ENCODE measurements around the gene CDH4. TPM values are rescaled to one million over a fixed set of nuclear protein-coding genes. Genes with fewer than 3 reads are reported as not detected.

The CDH4 gene
- polyA plus RNA-seq, 1 donor, result 1.2 TPM

DNA sequence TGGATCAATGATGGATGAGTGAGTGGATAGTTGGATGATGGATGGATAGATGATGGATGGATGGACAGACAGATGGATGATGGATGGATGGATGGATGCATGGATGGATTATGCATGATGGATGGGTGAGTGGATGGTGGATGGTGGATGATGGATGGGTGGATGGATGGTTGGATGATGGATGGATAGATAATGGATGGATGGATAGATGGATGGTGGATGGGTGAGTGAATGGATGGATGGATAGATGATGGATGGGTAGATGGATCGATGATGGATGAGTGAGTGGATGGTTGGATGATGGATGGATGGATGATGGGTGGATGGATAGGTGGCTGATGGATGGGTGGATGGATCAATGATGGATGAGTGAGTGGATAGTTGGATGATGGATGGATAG, 637.6 kb downstream of the CDH4 start:
- no peak for DNase-seq (ENCODE audit: low read depth)

DNA sequence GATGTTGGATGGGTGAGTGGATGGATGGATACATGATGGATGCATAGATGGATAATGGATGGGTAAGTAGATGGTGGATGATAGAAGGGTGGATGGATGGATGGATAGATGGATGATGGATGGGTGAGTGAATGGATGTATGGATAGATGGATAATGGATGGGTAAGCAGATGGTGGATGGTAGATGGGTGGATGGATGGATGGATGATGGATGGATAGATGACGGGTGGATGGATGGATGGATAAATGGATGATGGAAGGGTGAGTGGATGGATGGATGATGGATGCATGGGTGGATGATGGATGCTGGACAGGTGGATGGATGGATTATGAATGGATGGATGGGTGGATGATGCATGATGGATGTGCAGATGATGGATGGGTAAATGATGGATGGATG, 638.1 kb downstream of the CDH4 start:
- DNase-seq (ENCODE audit: low read depth), result no peak

DNA sequence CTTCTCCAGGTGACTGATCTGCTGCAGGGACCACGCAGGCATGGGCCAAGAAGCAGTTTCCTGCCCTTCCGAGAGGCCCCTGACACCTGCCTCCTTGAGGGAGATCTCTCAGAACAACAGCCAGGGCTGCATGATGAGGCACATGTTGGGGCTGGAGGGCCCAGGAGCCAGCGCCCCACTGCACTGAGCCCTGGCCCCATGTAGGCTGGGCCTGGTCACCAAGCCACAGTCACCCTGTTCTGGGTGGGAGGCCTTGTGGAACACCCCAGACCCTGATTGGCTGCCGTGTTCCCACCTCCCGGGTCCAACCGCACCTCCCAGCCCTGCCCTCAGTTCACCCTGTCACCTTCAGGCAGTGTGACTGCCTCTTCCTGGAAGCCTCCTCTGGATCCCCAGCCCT, 639.4 kb downstream of the CDH4 start:
- DNase-seq (ENCODE audit: low read depth), result no peak

DNA sequence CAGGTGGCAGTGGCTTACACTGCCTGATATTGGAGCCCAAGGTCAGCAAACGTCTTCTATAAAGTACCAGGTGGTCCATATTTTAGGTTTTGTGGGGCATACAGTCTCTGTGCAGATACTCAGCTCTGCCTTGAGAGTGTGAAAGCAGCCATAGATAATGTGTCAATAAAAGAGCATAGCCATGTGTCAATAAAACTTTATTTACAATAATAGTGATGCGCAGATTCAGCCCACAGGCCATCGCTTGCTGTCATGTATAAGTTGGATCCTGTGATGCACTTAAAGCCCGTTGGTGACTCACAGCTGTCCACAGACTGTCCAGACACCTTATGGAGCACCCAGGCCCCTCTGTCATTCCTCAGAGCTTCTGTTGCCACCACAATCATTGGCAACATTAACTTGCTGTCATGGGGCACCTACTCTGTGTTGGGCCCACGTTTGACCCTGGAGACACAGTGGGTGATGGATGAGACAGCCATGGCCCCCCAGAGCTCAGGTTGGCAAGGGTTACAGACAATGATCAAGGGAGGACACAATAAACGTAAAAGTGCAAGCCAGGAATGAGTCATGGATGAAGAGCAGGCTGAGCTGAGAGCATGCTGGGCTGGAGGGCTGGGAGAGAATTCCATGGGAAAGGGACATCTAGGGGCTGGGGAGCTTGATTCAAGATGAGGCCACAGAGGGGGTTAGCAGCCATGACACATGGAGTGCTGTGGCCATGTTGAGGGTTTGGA, 640.0 kb downstream of the CDH4 start:
- no peak for DNase-seq (ENCODE audit: low read depth)

DNA sequence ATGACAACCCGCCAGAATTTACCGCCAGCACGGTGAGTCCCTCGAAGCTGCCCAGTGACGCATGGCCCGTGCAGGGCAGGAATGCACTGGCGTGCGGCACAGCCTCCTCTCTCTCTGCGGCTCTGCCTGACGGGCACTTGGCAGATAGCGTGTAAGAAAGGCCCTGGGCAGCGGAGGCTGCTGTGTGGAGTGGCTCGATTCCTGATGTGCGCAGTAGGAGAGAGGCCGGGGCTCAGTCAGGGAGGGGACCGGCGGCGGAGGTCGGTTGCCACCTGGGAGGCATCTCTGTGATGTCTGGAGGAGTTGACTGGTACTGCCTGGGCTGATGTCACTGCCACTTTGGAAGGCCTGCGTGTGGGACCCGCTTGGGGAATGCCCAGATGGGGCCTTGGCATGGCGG, 643.0 kb downstream of the CDH4 start:
- no peak for DNase-seq (ENCODE audit: low read depth)

DNA sequence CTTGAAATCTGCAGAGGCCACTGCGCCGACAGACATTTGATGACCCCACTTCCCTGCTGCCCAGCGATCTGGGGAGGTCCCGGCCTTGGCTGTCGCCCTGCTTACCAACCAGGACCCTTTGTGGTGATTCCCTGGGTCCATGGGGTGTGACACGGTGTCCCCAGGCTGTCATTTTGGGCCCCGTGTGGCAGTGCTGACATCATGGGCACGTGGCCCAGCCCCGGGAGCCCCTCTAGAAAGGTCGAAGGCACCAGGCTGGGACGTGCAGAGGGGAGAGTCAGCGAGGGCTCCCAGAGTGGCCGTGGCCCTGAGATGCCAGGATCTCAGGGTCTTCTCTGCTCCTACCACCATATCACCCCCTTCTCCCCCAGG, 643.6 kb downstream of the CDH4 start:
- no peak for DNase-seq (ENCODE audit: low read depth)

DNA sequence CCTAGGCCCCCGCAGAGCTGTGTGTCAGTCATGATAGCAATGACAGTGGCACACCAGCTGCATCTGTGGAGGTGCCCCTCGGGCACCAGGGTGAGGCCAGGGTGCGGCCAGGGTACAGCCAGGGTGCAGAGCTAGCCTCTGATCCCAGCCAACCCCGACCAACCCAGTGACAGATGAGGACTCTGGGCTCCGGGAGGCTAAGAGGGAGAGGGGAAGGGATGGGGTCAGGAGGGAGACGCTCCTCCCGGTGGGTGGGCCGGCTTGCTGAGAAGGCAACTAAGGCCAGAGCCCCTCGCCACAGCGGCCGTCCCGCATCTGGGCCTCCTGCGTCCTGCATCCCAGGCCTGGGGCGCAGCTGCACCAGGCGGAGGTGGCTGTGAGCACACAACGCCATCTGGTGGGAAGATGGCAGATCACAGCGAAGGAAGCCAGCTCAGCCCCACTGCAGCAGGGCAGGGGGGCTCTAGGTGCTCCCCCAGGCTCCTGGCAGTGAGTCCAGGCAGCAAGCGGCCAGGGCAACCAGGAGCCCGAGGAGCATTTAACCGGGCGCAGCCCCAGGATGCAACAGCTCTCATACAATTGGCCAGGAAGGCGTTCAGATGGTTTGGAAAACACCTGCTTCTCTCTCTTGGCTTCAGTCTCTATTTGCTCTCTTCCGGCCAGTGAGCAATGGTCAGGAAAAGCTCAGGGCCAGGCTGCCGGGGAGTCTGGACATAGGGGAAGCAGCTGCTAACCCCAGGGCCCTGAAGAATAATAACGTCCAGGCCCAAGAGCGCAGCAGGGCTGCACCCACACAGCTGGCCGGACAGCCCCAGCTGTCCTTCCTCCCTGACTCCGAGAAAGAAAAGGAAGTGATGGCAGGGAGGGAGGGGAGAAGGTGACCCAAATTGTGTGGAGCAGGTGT, 644.2 kb downstream of the CDH4 start:
- peak; percentile 28 for DNase-seq (ENCODE audit: low read depth)

DNA sequence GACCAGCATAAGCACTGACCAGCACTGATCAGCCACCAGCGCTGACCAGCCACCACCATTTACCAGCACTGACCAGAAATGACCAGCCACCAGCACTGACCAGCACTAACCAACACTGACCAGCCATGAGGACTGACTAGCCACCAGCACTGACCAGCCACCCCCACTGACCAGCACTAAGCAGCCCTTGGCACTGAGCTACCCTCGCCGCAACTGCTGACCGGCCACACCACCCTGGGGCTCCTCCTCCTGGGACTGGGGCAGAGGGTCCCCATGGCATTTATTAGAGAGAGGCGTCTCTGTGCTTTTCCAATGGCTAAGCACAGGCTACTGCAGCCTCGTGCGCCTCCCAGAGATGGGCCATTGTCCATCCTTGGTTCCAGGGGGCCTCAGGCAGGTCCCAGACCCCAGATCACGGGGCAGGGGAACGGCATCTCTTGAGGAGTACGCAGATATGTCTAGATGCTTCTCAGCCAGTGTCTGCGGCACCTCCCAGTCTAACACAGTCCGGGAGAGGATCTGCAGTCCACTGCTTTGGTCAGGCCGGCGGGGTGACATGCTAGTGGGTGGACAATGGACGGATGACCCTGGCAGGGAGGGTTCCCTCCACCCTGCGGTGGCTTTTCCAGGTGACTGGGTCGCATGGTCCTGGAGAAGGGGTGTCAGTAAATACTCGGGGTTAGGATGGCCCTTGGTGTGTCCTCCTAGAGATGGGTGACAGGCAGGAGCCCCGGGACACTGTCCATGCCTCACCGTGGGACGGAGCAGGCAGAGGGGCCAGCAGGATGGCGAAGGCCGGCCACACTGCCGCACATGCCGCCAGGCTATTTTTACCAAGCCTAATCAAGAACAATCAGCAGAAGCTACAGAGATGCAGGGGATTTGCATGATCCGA, 645.6 kb downstream of the CDH4 start:
- DNase-seq (ENCODE audit: low read depth), result no peak

DNA sequence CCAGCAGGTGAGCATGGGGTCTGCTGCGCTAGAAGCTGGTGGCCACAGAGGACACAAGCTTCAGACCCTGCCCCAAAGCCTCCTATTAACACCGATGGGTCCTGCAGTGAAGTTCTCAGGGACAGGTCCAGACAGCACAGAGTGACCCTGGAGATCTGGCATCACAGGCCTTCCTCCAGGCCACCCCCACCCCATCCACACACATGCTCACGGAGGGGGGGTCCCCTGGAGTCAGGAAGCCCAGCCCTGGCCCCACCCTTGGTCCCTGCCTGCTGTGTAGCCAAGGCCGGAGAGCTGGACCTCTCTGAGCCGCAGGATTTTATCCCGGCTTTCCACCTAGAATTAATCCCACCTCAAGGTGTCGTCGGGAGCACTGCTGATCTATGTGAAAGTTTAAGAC, 646.3 kb downstream of the CDH4 start:
- no peak for DNase-seq (ENCODE audit: low read depth)

DNA sequence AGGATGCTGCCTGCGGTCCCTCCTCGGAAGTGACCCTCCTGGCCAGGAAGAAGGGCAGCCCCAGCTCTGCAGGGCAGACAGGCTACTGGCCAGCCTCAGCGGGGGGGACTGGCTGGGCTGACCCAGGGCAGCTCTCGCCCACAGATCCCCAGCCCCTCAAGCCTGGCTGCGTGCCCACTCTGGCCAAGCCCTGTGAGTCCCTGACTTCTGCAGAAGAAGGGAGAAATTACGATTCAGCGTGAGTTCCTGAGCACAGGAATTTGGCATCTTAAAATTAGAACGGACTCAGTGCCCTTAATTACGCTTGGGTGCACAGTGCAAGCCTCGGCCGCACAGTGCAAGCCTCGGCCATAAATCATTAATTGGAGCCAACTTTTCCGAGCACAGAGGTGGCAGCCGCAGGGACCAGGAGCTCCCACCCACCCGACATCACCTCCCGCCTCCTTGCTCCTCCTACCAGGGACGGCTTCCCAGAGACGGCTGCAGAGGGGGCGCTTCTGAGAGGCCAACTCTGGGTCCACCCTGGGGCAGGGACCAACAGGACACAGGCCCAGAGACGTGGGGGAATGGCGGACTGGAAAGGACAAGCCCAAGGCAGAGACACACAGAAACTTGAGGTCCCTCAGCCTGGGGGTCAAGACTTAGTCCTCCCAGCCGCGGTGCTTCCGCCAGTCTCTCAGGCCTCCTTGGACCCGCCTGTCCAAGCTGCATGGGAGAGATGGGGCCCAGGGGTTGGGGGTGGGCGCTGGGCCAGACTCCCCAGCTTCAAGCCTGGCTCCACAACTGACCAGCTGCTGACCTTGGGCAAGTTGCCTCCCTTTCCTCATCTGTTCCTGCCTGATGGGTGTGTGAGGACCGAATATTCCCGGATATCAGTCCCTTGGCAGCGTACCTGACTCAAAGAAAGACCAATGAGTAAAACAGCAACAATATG, 648.2 kb downstream of the CDH4 start:
- DNase-seq (ENCODE audit: low read depth), result no peak

DNA sequence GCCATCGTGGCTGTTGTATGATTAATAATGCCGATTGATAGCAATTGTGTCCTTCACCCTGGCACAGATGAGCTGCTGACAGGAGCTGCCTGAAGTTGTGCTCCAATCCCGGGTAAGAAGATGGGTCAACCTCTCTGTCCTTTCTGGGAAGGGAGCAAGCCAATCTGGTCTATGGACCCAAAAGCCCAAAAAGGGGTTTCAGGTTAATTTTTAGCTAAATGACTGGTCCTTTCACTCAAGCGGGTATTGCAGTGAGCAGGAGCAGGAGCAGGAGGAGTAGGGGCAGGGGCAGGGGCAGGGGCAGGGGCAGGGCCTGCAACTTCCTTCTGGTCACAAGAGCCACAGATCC, 648.9 kb downstream of the CDH4 start:
- DNase-seq (ENCODE audit: low read depth), result no peak

DNA sequence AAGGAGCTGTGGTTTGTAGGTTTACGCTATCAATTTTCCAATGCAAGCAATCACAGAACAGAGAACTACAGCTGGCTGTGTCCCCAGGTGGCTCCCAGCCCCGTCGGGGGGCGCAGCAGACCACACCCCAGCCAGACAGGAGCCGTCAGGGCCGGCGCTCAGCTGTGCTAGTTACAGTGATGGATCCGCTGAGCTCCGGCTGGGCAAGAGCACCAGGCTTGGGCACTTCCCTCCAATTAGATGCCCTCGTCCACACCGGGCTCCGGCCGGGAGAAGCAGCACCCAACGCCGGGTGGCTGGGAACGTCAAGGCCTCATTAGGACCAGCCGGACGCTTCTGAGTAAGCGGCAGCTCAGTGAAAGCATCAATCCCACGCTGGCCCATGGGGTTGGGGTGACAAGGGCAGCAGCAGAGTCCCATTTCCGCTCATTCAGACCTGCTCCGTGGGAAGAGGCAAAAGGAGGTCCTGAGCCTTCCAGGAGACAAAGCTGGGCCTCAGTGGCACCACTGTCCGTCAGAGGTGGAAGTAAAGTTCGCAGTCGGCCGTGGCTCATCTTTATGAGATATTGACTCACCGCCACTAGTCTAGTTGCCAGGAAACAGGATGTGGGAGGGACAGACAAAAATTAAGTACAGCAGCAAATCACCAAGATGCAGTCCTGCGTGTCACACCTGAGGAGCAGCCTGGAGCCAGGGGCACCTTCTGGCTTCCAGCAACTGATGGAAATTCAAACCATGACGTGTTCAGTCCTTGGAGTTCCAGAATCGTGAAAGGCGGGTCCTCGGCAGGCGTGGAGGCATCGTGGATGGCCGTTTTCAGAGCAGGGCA, 649.5 kb downstream of the CDH4 start:
- DNase-seq (ENCODE audit: low read depth), result no peak

DNA sequence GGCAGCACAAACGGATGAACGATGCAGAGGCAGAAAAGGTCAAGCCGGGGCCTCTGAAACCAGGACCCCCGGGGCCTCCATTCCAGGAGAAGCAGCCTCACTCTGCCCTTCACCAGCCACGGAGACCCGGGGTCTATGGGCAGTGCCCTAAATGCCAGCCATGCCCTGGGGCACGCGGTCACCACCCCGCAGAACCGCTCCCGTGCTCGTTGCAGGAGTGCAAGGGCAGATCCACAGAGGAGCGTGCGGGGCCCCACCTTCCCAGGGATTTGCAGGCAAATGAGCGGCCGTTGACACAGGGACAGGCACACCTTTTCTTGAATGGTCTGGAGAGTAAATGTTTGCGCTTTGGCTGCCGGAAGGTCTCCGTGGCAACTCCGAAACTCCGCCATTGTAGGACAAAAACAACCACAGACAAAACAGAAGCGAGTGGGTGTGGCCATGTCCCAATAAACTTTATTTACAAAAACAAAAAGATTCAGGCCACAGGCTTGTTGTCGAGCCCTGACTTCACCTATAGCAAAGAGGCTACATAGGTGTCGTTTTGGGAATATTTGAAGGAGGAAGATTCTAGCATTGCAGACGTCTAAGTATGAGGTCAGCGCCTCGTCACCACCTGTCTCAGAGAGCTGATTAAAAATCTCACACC, 650.3 kb downstream of the CDH4 start:
- no peak for DNase-seq (ENCODE audit: low read depth)

DNA sequence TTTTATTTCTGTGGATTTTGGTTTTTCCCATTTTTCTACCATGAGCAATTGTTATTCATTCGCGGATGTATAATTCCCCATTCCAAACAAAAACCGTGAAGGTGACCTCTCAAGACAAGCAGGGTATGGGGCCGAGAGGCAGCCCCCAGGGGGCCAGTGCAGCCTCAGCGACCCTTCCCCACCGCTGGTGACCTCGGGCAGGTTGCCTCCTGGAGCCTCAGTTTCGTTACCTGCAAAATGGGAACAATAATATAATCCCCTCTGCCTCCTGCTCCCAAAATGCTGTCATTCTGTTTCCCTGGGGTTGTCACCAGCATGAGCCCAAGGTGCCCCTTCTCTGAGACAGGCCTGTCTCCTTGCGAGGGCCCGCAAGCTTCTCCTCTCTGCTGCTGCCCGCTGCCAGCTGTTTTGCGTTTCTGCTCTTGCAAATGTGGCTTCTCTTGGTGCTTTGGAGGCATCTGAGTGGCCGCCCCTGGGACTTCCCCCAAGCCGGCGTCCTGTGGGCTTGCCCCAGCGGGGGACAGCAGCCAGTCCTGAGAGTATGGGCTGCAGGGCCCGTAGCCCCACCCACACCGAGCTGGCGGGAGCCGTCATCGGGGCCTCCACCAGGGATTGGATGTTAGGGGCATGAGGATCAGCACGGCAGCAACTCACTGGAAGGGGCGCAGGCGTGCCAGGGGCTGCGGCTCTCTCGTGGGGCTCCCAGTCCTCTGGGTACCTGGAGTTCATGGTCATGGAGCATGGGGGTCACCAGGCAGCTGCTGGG, 651.7 kb downstream of the CDH4 start:
- no peak for DNase-seq (ENCODE audit: low read depth)

DNA sequence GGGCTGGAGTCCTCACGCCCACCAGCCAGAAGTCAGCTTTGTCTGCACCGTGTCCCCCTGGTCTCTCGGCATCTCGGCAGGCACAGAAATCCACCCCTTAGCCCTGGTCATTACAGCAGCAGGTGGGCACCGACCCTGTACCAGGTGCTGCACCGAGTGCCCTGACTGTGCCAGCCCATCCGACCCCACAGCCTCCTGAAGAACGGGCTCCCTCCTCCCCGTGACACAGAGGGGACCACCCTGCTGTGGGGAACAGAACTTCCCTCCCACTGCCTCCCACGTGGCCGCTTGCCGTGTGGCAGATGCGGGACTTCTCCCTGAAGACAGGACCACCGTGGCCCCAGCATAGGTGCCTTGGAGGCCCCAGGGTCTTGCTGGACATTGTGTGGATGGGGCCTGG, 652.4 kb downstream of the CDH4 start:
- no peak for DNase-seq (ENCODE audit: low read depth)

DNA sequence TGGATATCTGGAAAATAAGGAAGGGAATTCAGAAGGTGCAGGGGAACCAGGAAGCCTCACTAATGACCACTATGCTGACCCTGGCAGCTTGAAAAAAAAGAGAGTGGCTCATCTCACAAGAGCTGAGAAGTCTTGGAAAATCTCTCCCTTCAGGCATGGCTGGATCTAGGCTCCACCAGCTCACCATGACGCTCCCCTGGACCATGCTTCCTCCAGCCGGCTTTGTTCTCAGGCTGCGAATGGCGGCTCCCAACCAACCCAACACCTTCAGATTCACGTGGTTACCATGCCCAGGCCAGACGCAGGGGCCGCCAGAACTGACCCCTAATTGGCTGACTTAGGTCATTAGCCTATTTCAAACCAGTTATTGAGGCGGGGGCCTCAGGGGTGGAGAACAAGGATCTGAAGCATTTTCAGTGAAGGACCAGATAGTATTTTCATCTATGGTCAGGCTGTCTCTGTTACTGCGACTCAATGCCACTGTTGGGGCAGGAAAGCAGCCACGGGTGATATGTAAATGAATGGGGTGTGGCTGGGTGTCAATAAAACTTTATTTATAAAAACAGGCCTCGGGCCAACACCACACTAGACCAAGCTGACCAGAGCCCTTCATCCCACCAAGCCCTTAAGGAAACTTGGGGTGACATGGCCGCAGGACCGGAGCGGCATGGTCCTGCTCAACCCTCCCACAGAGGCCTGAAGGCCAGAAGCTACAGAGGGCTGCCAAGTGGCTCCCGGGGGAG, 653.9 kb downstream of the CDH4 start:
- DNase-seq (ENCODE audit: low read depth), result no peak

DNA sequence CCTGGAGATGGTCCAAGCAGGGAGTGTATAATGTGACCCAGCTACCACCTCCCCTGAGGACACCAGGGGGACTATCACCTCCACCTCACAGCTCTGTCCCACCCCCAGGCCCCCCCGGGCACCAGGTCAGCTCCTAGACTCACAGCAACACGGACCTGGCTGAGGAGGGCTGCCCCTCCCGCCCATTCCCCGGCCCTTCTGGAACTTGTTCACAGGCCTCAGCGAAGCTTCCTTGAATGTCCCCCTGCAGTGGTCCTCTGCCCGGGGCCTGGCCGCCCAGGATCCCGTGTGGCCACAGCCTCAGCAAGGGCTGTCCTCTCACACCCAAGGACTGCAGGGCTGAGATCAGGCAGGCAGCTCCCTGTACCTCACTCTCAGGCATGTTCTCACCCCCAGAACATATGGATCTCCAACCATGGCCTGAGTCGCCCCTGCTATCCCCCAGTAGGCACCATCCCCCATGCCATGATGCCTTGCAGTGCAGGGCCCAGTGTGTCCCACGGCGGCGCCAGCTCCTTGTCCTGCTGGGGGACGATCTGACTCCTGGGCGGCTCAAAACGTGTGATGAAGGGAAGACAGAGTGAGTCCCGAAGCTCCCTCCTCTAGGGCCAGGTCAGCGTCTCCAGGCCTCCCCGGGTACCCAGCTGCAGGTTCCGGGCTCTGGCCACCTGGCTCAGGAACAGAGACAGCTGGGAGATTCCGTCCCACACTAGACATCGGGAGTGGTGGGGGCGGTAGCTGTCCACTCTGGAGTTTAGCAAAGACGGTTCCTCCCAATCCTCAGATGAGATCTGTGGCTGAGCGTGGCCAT, 655.2 kb downstream of the CDH4 start:
- no peak for DNase-seq (ENCODE audit: low read depth)

All from forelimb muscle (tissue), 1 donor.